Epithelial cell of esophagus (primary cell): ENCODE results near the gene CAMLG.

ENCODE experiments used
- DNase-seq: peaks from one replicate; pipeline ENCODE4 v3.0.0; 2010; ENCODE audit warnings: low read depth
- H3K4me3 ChIP-seq: 2 replicates; pipeline ENCODE4 v1.5.1; 2011; ENCODE audit warnings: mild to moderate bottlenecking, low read length, control low read depth
- CTCF ChIP-seq: IDR thresholded peaks from 2 replicates; pipeline ENCODE4 v1.5.1; 2011; ENCODE audit warnings: low read depth, mild to moderate bottlenecking, low read length, control low read depth, inconsistent platforms; ENCODE audit not compliant: insufficient read depth; ENCODE audit errors: missing control alignments

The CAMLG gene

GRCh38 chr5:134732819-134733218, 5.5 kb upstream of the CAMLG start:
- H3K4me3 ChIP-seq: no peak overlapping the region
- TF ChIP-seq CTCF: no peak
- no peak for DNase-seq

- TF ChIP-seq CTCF: no peak
- peak; percentile 16 for DNase-seq
- no peak overlapping the region for H3K4me3 ChIP-seq
Measured at GRCh38 chr5:134735243-134735642, 3.1 kb upstream of the CAMLG start.

GRCh38 chr5:134736173-134736812, 2.1 kb upstream of the CAMLG start:
- no peak overlapping the region for H3K4me3 ChIP-seq
- DNase-seq: no peak
- TF ChIP-seq CTCF: no peak

- peak overlapping the region; percentile 84 for H3K4me3 ChIP-seq
- DNase-seq: peak; percentile 62
Measured at GRCh38 chr5:134738963-134739661, 764 bp downstream of the CAMLG start.

GRCh38 chr5:134741052-134741451, 2.7 kb downstream of the CAMLG start:
- no peak for DNase-seq
- no peak for TF ChIP-seq CTCF
- no peak overlapping the region for H3K4me3 ChIP-seq

More at GRCh38 chr5:134738963-134739661, 764 bp downstream of the CAMLG start:
- TF ChIP-seq CTCF: peak; percentile 36

- no peak for TF ChIP-seq CTCF
- H3K4me3 ChIP-seq: no peak overlapping the region
Measured at GRCh38 chr5:134742134-134742533, 3.8 kb downstream of the CAMLG start.

More at GRCh38 chr5:134742134-134742533, 3.8 kb downstream of the CAMLG start:
- no peak for DNase-seq
